MM.1S (cell line): Measurements from ENCODE around the gene TMEM271.

Source experiments
- EZH2 ChIP-seq: fragments of 300-600 bp; sonication (generic); optimal IDR thresholded peaks from 2 replicates; pipeline ENCODE3; 2017; ENCODE audit warnings: low read depth, mild to moderate bottlenecking, antibody characterized with exemption, low read length, mixed read lengths
- EZH2phosphoT487 ChIP-seq: fragments of 300-600 bp; sonication (generic); IDR thresholded peaks from 2 replicates; pipeline ENCODE4 v1.6.1; 2018; ENCODE audit warnings: antibody characterized with exemption, low read length
- TF ChIP-seq, protein P1 (sequence below): fragments of 300-600 bp; sonication (generic); IDR thresholded peaks from 2 replicates; pipeline ENCODE4 v1.5.1; 2016; ENCODE audit warnings: antibody characterized with exemption, low read length, mixed read lengths

DNA sequence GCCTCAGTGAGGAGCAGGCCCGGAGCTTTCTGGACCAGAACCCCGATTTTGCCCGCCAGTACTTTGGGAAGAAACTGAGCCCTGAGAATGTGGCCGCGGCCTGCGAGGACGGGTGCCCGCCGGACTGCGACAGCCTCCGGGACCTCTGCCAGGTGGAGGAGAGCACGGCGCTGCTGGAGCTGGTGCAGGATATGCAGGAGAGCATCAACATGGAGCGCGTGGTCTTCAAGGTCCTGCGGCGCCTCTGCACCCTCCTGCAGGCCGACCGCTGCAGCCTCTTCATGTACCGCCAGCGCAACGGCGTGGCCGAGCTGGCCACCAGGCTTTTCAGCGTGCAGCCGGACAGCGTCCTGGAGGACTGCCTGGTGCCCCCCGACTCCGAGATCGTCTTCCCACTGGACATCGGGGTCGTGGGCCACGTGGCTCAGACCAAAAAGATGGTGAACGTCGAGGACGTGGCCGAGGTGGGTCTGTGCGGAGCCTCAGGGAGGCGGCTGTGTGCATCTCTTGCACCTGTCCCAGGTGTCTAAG is 49.6 kb upstream of the TMEM271 start:
- TF ChIP-seq EZH2phosphoT487 (no peak), EZH2 (no peak)
- TF ChIP-seq, protein P1, sequence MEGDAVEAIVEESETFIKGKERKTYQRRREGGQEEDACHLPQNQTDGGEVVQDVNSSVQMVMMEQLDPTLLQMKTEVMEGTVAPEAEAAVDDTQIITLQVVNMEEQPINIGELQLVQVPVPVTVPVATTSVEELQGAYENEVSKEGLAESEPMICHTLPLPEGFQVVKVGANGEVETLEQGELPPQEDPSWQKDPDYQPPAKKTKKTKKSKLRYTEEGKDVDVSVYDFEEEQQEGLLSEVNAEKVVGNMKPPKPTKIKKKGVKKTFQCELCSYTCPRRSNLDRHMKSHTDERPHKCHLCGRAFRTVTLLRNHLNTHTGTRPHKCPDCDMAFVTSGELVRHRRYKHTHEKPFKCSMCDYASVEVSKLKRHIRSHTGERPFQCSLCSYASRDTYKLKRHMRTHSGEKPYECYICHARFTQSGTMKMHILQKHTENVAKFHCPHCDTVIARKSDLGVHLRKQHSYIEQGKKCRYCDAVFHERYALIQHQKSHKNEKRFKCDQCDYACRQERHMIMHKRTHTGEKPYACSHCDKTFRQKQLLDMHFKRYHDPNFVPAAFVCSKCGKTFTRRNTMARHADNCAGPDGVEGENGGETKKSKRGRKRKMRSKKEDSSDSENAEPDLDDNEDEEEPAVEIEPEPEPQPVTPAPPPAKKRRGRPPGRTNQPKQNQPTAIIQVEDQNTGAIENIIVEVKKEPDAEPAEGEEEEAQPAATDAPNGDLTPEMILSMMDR: no peak
